B cell (primary cell): ENCODE measurements around the gene ITIH1.

Experiments used
- CTCF ChIP-seq: fragments of 200-600 bp; IDR thresholded peaks from one replicate; pipeline ENCODE4 v1.8.0; 2022; ENCODE audit warnings: antibody characterized with exemption, mild to moderate bottlenecking
- EZH2 ChIP-seq: IDR thresholded peaks from 2 replicates; pipeline ENCODE4 v1.6.1; 2012; ENCODE audit warnings: borderline replicate concordance, low read depth, mild to moderate bottlenecking, moderate library complexity, low read length; ENCODE audit not compliant: insufficient read depth, poor library complexity, severe bottlenecking

GRCh38 chr3:52833202-52833601 lies 55.8 kb downstream of the ITIH1 start:
- TF ChIP-seq CTCF (no peak), EZH2 (no peak)
